HepG2 (cell line): Measurements from ENCODE around the gene DACT2. TPM values are rescaled to one million over a fixed set of nuclear protein-coding genes. Genes with fewer than 3 reads are reported as not detected.
A peak's percentile ranks its signal among the peaks of the same experiment; 100 is the strongest.
"Not testable (repeated sequence)": the region's sequence is repeated elsewhere in the genome, so short reads cannot be mapped to it uniquely, and the experiment has no call there.

ENCODE experiments used
- ATAC-seq: fragments of 200-7000 bp; cut with Tn5 transposase; 3 replicates; pipeline ENCODE4 v1.9.1; 2020; ENCODE audit warnings: mild to moderate bottlenecking, moderate library complexity
- BruUV-seq: library from RNA; stranded (reverse); fragments of 400-500 nt; replicated peaks from 2 replicates; lab custom pipeline; 2021; lab: Mats Ljungman, UMichigan
- CTCF ChIA-PET: fragments of 300-600 bp; formaldehyde crosslinking; extraction: SDS; loops from one replicate; lab custom pipeline; 2021; ENCODE audit warnings: low total read pairs, inconsistent platforms, low intra/inter-chr PET ratio; lab: Yijun Ruan, JAX
- POLR2A ChIA-PET: fragments of 350-600 bp; sonication (Branson Sonifier 250); formaldehyde crosslinking; loops from one replicate; lab custom pipeline; 2020; ENCODE audit warnings: antibody characterized with exemption, inconsistent platforms; lab: Yijun Ruan, JAX
- DNase-seq: peaks from one replicate; pipeline ENCODE4 v3.0.0-alpha.2; 2015; ENCODE audit warnings: low spot score
- FAIRE-seq: peaks from 3 replicates; lab custom pipeline; 2011; peaks lifted over from hg19 to GRCh38; lab: Jason Lieb, UNC
- H2AFZ ChIP-seq: one replicate; pipeline ENCODE4 v1.6.1; 2011; ENCODE audit warnings: low read length, inconsistent platforms
- H3K27ac ChIP-seq: fragments of 300-600 bp; 3 replicates; pipeline ENCODE4 v1.8.0; 2011; ENCODE audit warnings: mixed run types, mild to moderate bottlenecking, mixed read lengths, low read length, inconsistent platforms; ENCODE audit not compliant: insufficient read depth; ENCODE audit errors: extremely low read length
- H3K27me3 ChIP-seq, 2 experiments: fragments of 200-600 bp in 1 of 2; 2 replicates in 1 of 2; 3 replicates in 1 of 2; pipeline versions ENCODE4 v1.6.0 to v1.8.0; 2011; ENCODE audit warnings: low read length in 2 of 2, mild to moderate bottlenecking in 2 of 2, moderate library complexity in 2 of 2, inconsistent platforms in 1 of 2; ENCODE audit not compliant: insufficient read depth in 2 of 2, control insufficient read depth in 1 of 2
- H3K36me3 ChIP-seq, 2 experiments: fragments of 200-600 bp in 1 of 2; replicated peaks in 1 of 2; 2 replicates in 1 of 2; 3 replicates in 1 of 2; pipeline versions ENCODE4 v1.5.1 to v1.8.0; 2011; ENCODE audit warnings: low read length in 2 of 2, inconsistent platforms in 1 of 2; ENCODE audit not compliant: insufficient read depth in 2 of 2, control insufficient read depth in 1 of 2
- H3K4me1 ChIP-seq: 2 replicates; pipeline ENCODE4 v1.5.1; 2012; ENCODE audit warnings: low read length, inconsistent platforms; ENCODE audit not compliant: insufficient read depth
- H3K4me2 ChIP-seq: 2 replicates; pipeline ENCODE4 v1.6.0; 2011; ENCODE audit warnings: low read depth, low read length, inconsistent platforms
- H3K4me3 ChIP-seq, 3 experiments: fragments of 200-600 bp in 1 of 3; sonication (generic), shearing (Covaris generic) in 1 of 3; replicated peaks in 1 of 3; 2 replicates each; pipeline ENCODE4 v1.5.1; 2011 to 2016; ENCODE audit warnings: low read length in 3 of 3, inconsistent platforms in 2 of 3, low read depth in 2 of 3, mild to moderate bottlenecking in 2 of 3, control low read depth in 1 of 3, mixed read lengths in 1 of 3; ENCODE audit not compliant: insufficient read depth in 1 of 3
- H3K79me2 ChIP-seq: one replicate; pipeline ENCODE4 v1.6.1; 2011; ENCODE audit warnings: low read length, inconsistent platforms; ENCODE audit not compliant: insufficient read depth
- H3K9ac ChIP-seq: 2 replicates; pipeline ENCODE4 v1.6.0; 2011; ENCODE audit warnings: mild to moderate bottlenecking, low read depth, low read length, inconsistent platforms; ENCODE audit not compliant: insufficient read depth
- H3K9me3 ChIP-seq: 2 replicates; pipeline ENCODE4 v1.5.1; 2012; ENCODE audit warnings: mild to moderate bottlenecking, low read length
- H4K20me1 ChIP-seq: 2 replicates; pipeline ENCODE4 v1.6.0; 2011; ENCODE audit warnings: inconsistent platforms, mild to moderate bottlenecking, low read length, moderate library complexity; ENCODE audit not compliant: insufficient read depth
- CBX5 ChIP-seq: sonication (generic); formaldehyde crosslinking; IDR thresholded peaks from 2 replicates; pipeline ENCODE4 v1.4.0; 2020; ENCODE audit warnings: missing genetic modification reagents, borderline replicate concordance
- HNF4A ChIP-seq: sonication (generic); formaldehyde crosslinking; IDR thresholded peaks from 2 replicates; pipeline ENCODE4 v1.4.0; 2020; ENCODE audit warnings: missing genetic modification reagents
- KDM5A ChIP-seq: fragments of 200-600 bp; sonication (generic); IDR thresholded peaks from 2 replicates; pipeline ENCODE4 v1.7.0; 2018; ENCODE audit warnings: antibody characterized with exemption, mild to moderate bottlenecking, low read length, borderline replicate concordance
- NR2F6 ChIP-seq, 2 experiments: IDR thresholded peaks; 2 replicates each; pipeline ENCODE4 v1.6.1; 2016; ENCODE audit warnings: antibody characterized with exemption in 1 of 2, mild to moderate bottlenecking in 1 of 2
- NRL ChIP-seq: sonication (generic); formaldehyde crosslinking; IDR thresholded peaks from 2 replicates; pipeline ENCODE4 v1.5.0; 2020; ENCODE audit warnings: missing genetic modification reagents, mild to moderate bottlenecking, moderate library complexity, borderline replicate concordance
- ZNF263 ChIP-seq: sonication (generic); formaldehyde crosslinking; IDR thresholded peaks from 2 replicates; pipeline ENCODE4 v1.4.0; 2020; ENCODE audit warnings: missing genetic modification reagents
- ZNF331 ChIP-seq: sonication (generic); formaldehyde crosslinking; IDR thresholded peaks from 2 replicates; pipeline ENCODE4 v1.4.0; 2020; ENCODE audit warnings: missing genetic modification reagents
- ZNF629 ChIP-seq: sonication (generic); formaldehyde crosslinking; conservative IDR thresholded peaks from 2 replicates; pipeline ENCODE4 v1.5.0; 2020; ENCODE audit warnings: missing genetic modification reagents
- WGBS: methylation state at CpG from one replicate; pipeline ENCODE4 v1.1.6; 2017; ENCODE audit warnings: low lambda C conversion rate; 5-methylcytosine and 5-hydroxymethylcytosine counted together
- in situ Hi-C: cut with HindIII; loops from 2 replicates; pipeline ENCODE4 v1.10.0; 2017; ENCODE audit warnings: low pct_unique_long_range_greater_than_20kb; ENCODE audit not compliant: extremely low pct_ligation_motif_present
- intact Hi-C: fragments of 100-400 bp; cut with micrococcal nuclease; formaldehyde crosslinking; loops from one replicate; pipeline ENCODE4 v1.10.0; 2022; ENCODE audit not compliant: unreplicated experiment
- polyA plus RNA-seq, 8 experiments: library from polyadenylated mRNA; depleted of rRNA in 3 of 8; stranded (reverse) in 7 of 8; unstranded in 1 of 8; fragments of >200 nt; fragmentation: Illumina TruSeq in 4 of 8; extraction: Trizol in 4 of 8; gene quantifications; 2 replicates each; pipeline versions ENCODE4 v1.2.1 to v1.2.3, GENCODE V29; 2011 to 2016; ENCODE audit warnings: low read depth in 4 of 8, missing spikeins in 1 of 8, mixed read lengths in 1 of 8; ENCODE audit not compliant: insufficient read depth in 1 of 8
- total RNA-seq, 5 experiments: library from RNA; depleted of rRNA; stranded (reverse); fragments of >200 nt; fragmentation: Illumina TruSeq; extraction: Trizol; gene quantifications; 2 replicates each; pipeline ENCODE4 v1.2.3, GENCODE V29; 2016; ENCODE audit warnings: low read depth in 1 of 5
- TF ChIP-seq, protein P1 (sequence below): IDR thresholded peaks from 2 replicates; pipeline ENCODE4 v1.6.1; 2012; ENCODE audit warnings: inconsistent platforms
- TF ChIP-seq, protein P2 (sequence below): sonication (generic); formaldehyde crosslinking; conservative IDR thresholded peaks from 2 replicates; pipeline ENCODE4 v1.8.1; 2023; ENCODE audit warnings: missing genetic modification reagents
- TF ChIP-seq, protein P3 (sequence below): sonication (generic); formaldehyde crosslinking; IDR thresholded peaks from 2 replicates; pipeline ENCODE4 v1.5.1; 2020; ENCODE audit warnings: mild to moderate bottlenecking, missing genetic modification reagents, moderate library complexity

The DACT2 gene
- total and polyA plus RNA-seq, 2 of the 13 experiments (the other 11 are each of a cell fraction or from before 2014, with no cell fraction given) = 0.15 TPM; not detected in 1

DNA sequence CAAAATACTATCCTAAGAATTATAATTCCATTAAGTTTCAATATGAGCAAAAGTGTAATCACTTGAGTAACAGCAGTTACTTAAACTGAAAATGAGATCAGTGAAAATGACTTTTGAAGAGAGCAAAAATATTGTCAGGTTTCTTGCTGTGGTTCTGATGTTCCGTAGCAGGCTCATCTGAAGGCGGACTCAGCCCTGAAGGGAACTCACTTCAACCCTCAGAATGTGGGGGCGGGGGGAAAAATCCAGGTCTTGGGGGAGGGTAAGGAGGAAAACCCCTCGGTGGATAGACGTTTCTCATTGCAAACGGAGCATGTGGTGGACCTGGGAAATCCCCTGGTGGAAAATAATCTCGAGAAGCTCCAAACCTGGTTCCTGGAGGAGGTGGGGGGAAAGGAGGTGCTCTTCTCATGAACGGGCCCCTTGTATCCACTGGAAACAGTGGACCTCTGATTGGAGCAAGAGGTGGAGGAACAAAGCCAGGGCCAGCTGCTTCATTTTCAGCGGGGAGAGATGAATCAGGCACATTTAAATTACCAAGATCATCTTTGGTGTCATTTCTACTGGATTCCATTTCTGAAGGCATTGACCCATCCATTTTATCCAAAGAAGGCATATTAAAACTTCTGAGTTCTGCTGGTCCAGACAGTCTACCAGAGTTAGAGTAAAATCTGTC lies 32.7 kb downstream of the DACT2 start:
- BruUV-seq, H4K20me1 ChIP-seq, H2AFZ ChIP-seq, H3K27ac ChIP-seq, CTCF ChIA-PET, H3K79me2 ChIP-seq, H3K9me3 ChIP-seq, intact Hi-C loops, FAIRE-seq, ATAC-seq, DNase-seq, H3K36me3 ChIP-seq, in situ Hi-C loops, H3K4me3 ChIP-seq, H3K9ac ChIP-seq, H3K27me3 ChIP-seq, H3K4me2 ChIP-seq: not testable (repeated sequence)
- peaks cover 42% of the 10 kb centered on the region for H3K4me1 ChIP-seq
- WGBS = 60% methylated on average over 9 of the region's 9 CpGs
- POLR2A ChIA-PET = interaction anchor here (0.9 to 1.6 kb wide), 3 partner anchors 12 to 15 kb away, joined by 3 to 14 read pairs (median 5); no protein-coding TSS in a partner anchor

DNA sequence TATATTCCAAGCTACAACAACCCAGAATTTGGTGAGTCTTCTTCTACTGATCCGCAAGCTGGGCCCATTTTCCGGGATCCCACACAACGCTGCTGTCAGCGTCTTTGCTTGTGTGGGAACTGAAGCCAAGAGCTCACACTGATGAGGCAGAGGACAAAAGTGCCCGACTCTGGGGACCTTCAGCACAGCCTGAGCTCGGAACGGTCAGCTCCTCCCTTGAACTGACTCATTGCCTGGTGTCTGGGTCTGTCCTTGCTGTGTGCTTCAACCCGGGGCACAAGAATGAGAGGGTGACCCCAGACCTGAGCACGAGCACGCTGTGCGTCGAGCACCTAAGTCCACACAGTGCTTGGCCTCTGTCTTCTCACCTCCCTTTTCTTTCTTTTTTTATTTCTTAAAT lies 33.5 kb downstream of the DACT2 start:
- peaks cover 49% of the 10 kb centered on the region for H3K4me1 ChIP-seq
- CTCF ChIA-PET = no interaction called here
- no peak overlapping the region for H3K27ac ChIP-seq
- in situ Hi-C loops = no loop called here
- H4K20me1 ChIP-seq = no peaks in the 10 kb centered on the region
- H3K9ac ChIP-seq = no peak overlapping the region
- 0 out of 6 replicates have a peak overlapping the region, but pooled peaks of 1 of the 3 experiments have one; percentile 3 for H3K4me3 ChIP-seq
- FAIRE-seq = peak; percentile 64
- no peaks in the 10 kb centered on the region for H3K36me3 ChIP-seq
- WGBS = 13% methylated on average over 12 of the region's 12 CpGs
- no peaks in the 10 kb centered on the region for H3K79me2 ChIP-seq
- no peaks in the 10 kb centered on the region for H3K9me3 ChIP-seq
- POLR2A ChIA-PET = interaction anchor here (0.9 to 1.6 kb wide), 3 partner anchors 12 to 40 kb away, joined by 3 to 14 read pairs (median 5); no protein-coding TSS in a partner anchor
- no peak overlapping the region for H2AFZ ChIP-seq
- DNase-seq = peak; percentile 63
- no TSS peak for BruUV-seq
- intact Hi-C loops = no loop called here
- H3K27me3 ChIP-seq = no peaks in the 10 kb centered on the region
- peak overlapping the region; percentile 43 for H3K4me2 ChIP-seq
- peak; percentile 88 for ATAC-seq
- TF ChIP-seq HNF4A (0 out of 2 replicates have a peak, but pooled peaks have one; percentile 18), ZNF629 (CRISPR knock-in tag) (peak; percentile 62), ZNF331 (0 out of 2 replicates have a peak, but pooled peaks have one; percentile 16), KDM5A (no peak), NR2F6 (IDR thresholded peaks at IDR 0.05) (no peak), NR2F6 (CRISPR knock-in tag; IDR thresholded peaks at IDR 0.05) (peak; percentile 26; the same call in 1 of the 2 replicates), NRL (CRISPR knock-in tag) (0 out of 2 replicates have a peak, but pooled peaks have one; percentile 47), CBX5 (peak; percentile 35; the same call in 1 of the 2 replicates), ZNF263 (CRISPR knock-in tag) (0 out of 2 replicates have a peak, but pooled peaks have one; percentile 34)
- TF ChIP-seq, protein P1, sequence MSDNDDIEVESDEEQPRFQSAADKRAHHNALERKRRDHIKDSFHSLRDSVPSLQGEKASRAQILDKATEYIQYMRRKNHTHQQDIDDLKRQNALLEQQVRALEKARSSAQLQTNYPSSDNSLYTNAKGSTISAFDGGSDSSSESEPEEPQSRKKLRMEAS = peak; percentile 55; the same call in 1 of the 2 replicates
- TF ChIP-seq, protein P2, sequence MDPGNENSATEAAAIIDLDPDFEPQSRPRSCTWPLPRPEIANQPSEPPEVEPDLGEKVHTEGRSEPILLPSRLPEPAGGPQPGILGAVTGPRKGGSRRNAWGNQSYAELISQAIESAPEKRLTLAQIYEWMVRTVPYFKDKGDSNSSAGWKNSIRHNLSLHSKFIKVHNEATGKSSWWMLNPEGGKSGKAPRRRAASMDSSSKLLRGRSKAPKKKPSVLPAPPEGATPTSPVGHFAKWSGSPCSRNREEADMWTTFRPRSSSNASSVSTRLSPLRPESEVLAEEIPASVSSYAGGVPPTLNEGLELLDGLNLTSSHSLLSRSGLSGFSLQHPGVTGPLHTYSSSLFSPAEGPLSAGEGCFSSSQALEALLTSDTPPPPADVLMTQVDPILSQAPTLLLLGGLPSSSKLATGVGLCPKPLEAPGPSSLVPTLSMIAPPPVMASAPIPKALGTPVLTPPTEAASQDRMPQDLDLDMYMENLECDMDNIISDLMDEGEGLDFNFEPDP (CRISPR knock-in tag) = no peak
- TF ChIP-seq, protein P3, sequence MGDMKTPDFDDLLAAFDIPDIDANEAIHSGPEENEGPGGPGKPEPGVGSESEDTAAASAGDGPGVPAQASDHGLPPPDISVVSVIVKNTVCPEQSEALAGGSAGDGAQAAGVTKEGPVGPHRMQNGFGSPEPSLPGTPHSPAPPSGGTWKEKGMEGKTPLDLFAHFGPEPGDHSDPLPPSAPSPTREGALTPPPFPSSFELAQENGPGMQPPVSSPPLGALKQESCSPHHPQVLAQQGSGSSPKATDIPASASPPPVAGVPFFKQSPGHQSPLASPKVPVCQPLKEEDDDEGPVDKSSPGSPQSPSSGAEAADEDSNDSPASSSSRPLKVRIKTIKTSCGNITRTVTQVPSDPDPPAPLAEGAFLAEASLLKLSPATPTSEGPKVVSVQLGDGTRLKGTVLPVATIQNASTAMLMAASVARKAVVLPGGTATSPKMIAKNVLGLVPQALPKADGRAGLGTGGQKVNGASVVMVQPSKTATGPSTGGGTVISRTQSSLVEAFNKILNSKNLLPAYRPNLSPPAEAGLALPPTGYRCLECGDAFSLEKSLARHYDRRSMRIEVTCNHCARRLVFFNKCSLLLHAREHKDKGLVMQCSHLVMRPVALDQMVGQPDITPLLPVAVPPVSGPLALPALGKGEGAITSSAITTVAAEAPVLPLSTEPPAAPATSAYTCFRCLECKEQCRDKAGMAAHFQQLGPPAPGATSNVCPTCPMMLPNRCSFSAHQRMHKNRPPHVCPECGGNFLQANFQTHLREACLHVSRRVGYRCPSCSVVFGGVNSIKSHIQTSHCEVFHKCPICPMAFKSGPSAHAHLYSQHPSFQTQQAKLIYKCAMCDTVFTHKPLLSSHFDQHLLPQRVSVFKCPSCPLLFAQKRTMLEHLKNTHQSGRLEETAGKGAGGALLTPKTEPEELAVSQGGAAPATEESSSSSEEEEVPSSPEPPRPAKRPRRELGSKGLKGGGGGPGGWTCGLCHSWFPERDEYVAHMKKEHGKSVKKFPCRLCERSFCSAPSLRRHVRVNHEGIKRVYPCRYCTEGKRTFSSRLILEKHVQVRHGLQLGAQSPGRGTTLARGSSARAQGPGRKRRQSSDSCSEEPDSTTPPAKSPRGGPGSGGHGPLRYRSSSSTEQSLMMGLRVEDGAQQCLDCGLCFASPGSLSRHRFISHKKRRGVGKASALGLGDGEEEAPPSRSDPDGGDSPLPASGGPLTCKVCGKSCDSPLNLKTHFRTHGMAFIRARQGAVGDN (CRISPR knock-in tag) = peak; percentile 60
